ENCODE data around the gene NUMB.

Gene NUMB

GRCh38 chr14:73462048-73462715 lies 3.8 kb upstream of the NUMB start:
- H3K9ac ChIP-seq (ENCODE audit: low read depth, low read length) = no peak overlapping the region

DNA sequence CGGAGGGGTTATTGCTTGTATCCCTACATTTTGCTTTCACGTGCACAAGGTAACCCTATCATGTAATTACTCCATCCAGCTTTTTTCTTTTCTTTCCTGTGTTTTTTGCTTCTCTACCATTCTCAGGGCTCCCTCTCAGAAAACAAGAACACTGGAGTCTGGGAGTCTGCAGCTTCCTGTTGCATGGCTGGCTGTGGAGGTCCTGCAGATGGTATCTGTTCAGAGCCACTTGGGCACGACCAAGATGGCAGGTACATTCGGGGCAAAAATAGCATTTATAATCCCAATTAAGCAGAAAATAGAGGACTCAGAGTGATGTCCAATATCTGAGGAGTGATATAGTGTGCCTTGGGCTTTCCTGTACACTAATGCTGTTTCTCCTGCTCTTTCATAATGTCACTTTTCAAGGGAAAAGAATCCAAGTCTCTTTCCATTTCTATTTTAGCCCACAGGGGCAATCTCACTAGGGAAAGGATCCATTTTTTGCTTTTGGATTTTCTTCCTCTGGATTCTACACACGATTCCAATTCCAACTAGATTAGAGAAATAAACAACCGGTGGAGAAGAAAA lies 3.2 kb upstream of the NUMB start:
- Histone ChIP-seq H3K4me3 (ENCODE audit: low read depth, low read length) (no peak overlapping the region), H3K36me3 (ENCODE audit: control insufficient read depth, insufficient read depth, low read length) (no peaks in the 10 kb centered on the region), H3K9me3 (ENCODE audit: control insufficient read depth, insufficient read depth, low read length) (no peaks in the 10 kb centered on the region), H3K9ac (ENCODE audit: low read depth, low read length) (no peak overlapping the region), H3K27me3 (ENCODE audit: control insufficient read depth, insufficient read depth, low read length) (no peaks in the 10 kb centered on the region), H3K4me1 (ENCODE audit: control insufficient read depth, insufficient read depth, low read length) (peaks cover 7% of the 10 kb centered on the region)

More at GRCh38 chr14:73462048-73462715, 3.8 kb upstream of the NUMB start:
- no peaks in the 10 kb centered on the region for H3K36me3 ChIP-seq (ENCODE audit: control insufficient read depth, insufficient read depth, low read length)
- no peak overlapping the region for H3K4me3 ChIP-seq (ENCODE audit: low read depth, low read length)
- H3K27me3 ChIP-seq (ENCODE audit: control insufficient read depth, insufficient read depth, low read length) = no peaks in the 10 kb centered on the region
- H3K9me3 ChIP-seq (ENCODE audit: control insufficient read depth, insufficient read depth, low read length) = no peaks in the 10 kb centered on the region
- peaks cover 7% of the 10 kb centered on the region for H3K4me1 ChIP-seq (ENCODE audit: control insufficient read depth, insufficient read depth, low read length)

DNA sequence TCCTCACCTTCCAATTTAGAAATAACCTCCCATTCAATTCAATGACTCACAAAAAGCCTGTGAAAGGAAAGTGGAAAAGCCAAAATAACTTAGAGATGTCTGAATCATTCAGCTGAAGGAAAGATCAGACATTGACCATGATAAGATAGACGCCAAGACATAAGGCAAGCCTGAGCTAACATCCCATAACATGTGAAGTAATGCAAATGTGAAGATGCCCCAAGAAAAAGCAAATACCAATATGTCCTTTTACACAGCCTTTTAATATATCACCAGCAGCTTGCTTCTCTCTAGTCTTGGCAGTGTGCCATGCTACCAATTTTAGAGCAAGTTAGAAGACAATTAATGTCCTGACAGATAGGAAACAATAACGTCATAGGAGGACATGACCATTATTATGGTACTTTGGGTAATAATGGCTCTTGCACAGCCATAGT lies 2.4 kb upstream of the NUMB start:
- no peaks in the 10 kb centered on the region for H3K27me3 ChIP-seq (ENCODE audit: control insufficient read depth, insufficient read depth, low read length)
- no peaks in the 10 kb centered on the region for H3K9me3 ChIP-seq (ENCODE audit: control insufficient read depth, insufficient read depth, low read length)
- no peak overlapping the region for H3K4me3 ChIP-seq (ENCODE audit: low read depth, low read length)
- no peak overlapping the region for H3K9ac ChIP-seq (ENCODE audit: low read depth, low read length)
- H3K4me1 ChIP-seq (ENCODE audit: control insufficient read depth, insufficient read depth, low read length) = peaks cover 7% of the 10 kb centered on the region
- H3K36me3 ChIP-seq (ENCODE audit: control insufficient read depth, insufficient read depth, low read length) = no peaks in the 10 kb centered on the region

DNA sequence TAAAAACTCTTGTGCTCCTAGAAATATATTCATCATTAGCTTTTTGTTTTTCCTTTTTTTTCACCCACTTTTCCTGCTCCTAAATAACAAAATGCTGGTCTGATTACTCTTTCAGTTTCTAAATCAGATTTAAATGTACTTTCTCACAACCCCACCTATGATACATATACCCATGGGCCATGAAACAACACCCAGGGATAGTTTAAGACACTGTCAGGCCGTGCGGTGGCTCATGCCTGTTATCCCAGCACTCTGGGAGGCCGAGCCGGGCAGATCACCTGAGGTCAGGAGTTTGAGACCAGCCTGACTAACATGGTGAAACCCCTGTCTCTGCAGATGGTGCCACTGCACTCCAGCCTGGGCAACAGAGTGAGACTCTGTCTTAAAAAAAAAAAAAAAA lies 1.6 kb upstream of the NUMB start:
- H3K9ac ChIP-seq (ENCODE audit: low read depth, low read length) = no peak overlapping the region
- peaks cover 7% of the 10 kb centered on the region for H3K4me1 ChIP-seq (ENCODE audit: control insufficient read depth, insufficient read depth, low read length)
- H3K4me3 ChIP-seq (ENCODE audit: low read depth, low read length) = no peak overlapping the region
- no peaks in the 10 kb centered on the region for H3K36me3 ChIP-seq (ENCODE audit: control insufficient read depth, insufficient read depth, low read length)
- H3K9me3 ChIP-seq (ENCODE audit: control insufficient read depth, insufficient read depth, low read length) = no peaks in the 10 kb centered on the region
- no peaks in the 10 kb centered on the region for H3K27me3 ChIP-seq (ENCODE audit: control insufficient read depth, insufficient read depth, low read length)

GRCh38 chr14:73457924-73458182 lies 493 bp downstream of the NUMB start:
- Histone ChIP-seq H3K9ac (ENCODE audit: low read depth, low read length) (peak overlapping the region; percentile 18), H3K9me3 (ENCODE audit: control insufficient read depth, insufficient read depth, low read length) (no peaks in the 10 kb centered on the region), H3K27me3 (ENCODE audit: control insufficient read depth, insufficient read depth, low read length) (no peaks in the 10 kb centered on the region), H3K4me3 (ENCODE audit: low read depth, low read length) (peak overlapping the region; percentile 72), H3K4me1 (ENCODE audit: control insufficient read depth, insufficient read depth, low read length) (peaks cover 7% of the 10 kb centered on the region), H3K36me3 (ENCODE audit: control insufficient read depth, insufficient read depth, low read length) (no peaks in the 10 kb centered on the region)

DNA sequence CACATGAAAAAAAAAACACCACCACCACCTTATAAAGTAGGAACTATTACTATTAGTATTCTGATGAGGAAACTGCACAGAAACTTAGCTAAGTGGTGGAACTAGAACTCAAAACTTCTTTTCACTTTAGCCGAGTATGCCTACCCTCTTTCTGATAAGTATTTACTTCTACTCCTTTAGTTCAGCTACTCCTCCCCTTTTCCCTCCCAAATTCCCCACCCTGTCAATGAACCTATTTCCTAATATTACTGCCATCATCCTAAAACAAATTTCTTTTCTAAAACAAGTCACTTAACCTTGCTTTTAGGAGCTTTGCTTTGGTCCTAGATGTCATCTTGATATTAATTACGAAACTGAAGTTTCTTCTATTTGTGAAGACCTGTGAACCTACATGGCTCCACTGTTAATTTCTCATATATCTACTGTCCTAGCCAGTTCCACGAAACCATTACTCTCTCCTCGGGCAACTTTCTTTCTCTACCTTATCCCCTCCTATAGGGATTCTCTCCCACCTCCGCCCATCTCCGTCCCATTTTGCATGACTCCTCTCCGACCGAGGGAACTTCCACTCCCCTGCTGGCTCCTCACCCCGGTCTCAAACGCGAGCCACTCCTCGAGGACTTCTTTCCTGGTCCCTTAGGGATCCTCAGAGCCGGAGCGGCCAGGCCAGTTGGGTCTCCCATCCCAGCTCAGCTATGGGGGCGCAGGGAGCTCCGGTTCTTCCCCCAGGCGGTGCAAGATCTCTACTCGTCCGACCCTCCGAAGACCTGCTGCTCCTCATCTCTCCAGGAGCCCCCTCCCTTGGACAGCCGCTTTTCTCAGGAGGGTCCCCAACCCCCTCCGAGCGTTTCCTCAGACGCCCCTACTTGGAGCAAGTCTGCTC lies 1.1 kb downstream of the NUMB start:
- peaks cover 7% of the 10 kb centered on the region for H3K4me1 ChIP-seq (ENCODE audit: control insufficient read depth, insufficient read depth, low read length)
- peak overlapping the region; percentile 72 for H3K4me3 ChIP-seq (ENCODE audit: low read depth, low read length)
- peak overlapping the region; percentile 18 for H3K9ac ChIP-seq (ENCODE audit: low read depth, low read length)
- no peaks in the 10 kb centered on the region for H3K36me3 ChIP-seq (ENCODE audit: control insufficient read depth, insufficient read depth, low read length)
- no peaks in the 10 kb centered on the region for H3K27me3 ChIP-seq (ENCODE audit: control insufficient read depth, insufficient read depth, low read length)
- H3K9me3 ChIP-seq (ENCODE audit: control insufficient read depth, insufficient read depth, low read length) = no peaks in the 10 kb centered on the region

- Histone ChIP-seq H3K4me3 (ENCODE audit: low read depth, low read length) (no peak overlapping the region), H3K9me3 (ENCODE audit: control insufficient read depth, insufficient read depth, low read length) (no peaks in the 10 kb centered on the region), H3K9ac (ENCODE audit: low read depth, low read length) (no peak overlapping the region), H3K4me1 (ENCODE audit: control insufficient read depth, insufficient read depth, low read length) (peaks cover 3% of the 10 kb centered on the region), H3K36me3 (ENCODE audit: control insufficient read depth, insufficient read depth, low read length) (no peaks in the 10 kb centered on the region), H3K27me3 (ENCODE audit: control insufficient read depth, insufficient read depth, low read length) (no peaks in the 10 kb centered on the region)
Measured at GRCh38 chr14:73455294-73455693, 3.1 kb downstream of the NUMB start.

DNA sequence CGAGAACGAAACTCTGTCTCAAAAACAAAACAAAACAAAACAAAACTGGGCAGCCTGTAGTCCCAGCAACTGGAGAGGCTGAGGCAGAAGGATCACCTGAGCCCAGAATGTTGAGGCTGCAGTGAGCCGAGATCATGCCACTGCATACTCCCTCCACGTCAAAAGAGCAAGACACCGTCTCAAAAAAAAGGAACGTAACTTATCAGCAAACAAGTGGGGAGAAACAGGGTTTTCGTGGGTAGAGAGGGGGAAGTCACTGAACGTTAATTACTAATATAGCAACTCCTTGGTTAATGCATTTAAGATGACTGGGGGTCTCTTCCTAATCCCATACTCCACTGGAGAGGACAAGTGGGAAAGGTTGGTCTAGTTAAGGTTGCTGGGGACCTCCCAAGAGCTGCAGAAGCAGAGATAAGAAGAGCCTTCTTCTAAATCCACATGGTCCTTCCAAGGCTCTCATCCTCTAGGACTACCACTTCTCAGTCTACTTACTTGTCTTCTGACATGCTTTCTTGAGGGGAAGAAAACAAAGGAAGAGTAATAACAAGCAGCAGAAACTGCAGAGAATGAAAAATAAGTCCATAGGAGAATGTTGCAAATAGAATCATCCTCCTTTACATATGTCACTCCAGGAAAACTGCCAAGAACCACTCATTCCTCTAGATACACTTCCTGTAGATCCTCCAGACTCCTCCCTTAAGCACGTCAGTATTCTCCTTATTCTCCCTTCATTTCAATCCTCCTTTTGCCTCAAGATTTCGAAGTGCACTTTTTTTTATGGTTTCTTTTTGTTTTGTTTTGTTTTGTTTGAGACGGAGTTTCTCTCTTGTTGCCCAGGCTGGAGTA lies 5.8 kb downstream of the NUMB start:
- no peak overlapping the region for H3K4me3 ChIP-seq (ENCODE audit: low read depth, low read length)
- H3K36me3 ChIP-seq (ENCODE audit: control insufficient read depth, insufficient read depth, low read length) = no peaks in the 10 kb centered on the region
- H3K9ac ChIP-seq (ENCODE audit: low read depth, low read length) = no peak overlapping the region
- no peaks in the 10 kb centered on the region for H3K4me1 ChIP-seq (ENCODE audit: control insufficient read depth, insufficient read depth, low read length)
- no peaks in the 10 kb centered on the region for H3K9me3 ChIP-seq (ENCODE audit: control insufficient read depth, insufficient read depth, low read length)
- H3K27me3 ChIP-seq (ENCODE audit: control insufficient read depth, insufficient read depth, low read length) = no peaks in the 10 kb centered on the region

DNA sequence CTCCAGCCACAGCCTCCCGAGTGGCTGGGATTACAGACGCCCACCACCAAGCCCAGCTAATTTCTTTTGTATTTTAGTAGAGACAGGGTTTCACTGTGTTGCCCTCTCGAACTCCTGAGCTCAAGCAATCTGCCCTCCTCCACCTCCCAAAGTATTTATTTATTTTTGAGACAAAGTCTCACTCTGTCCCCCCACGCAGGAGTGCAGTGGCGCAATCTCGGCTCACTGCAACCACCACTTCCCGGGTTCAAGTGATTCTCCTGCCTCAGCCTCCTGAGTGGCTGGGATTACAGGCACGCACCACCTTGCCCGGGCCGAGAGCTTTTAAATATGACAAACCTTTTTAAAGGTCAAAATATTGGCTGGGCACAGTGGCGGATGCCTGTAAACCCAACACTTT lies 14.6 kb downstream of the NUMB start:
- H3K4me1 ChIP-seq (ENCODE audit: control insufficient read depth, insufficient read depth, low read length) = no peaks in the 10 kb centered on the region
- no peaks in the 10 kb centered on the region for H3K9me3 ChIP-seq (ENCODE audit: control insufficient read depth, insufficient read depth, low read length)
- no peak overlapping the region for H3K9ac ChIP-seq (ENCODE audit: low read depth, low read length)
- no peak overlapping the region for H3K4me3 ChIP-seq (ENCODE audit: low read depth, low read length)
- H3K27me3 ChIP-seq (ENCODE audit: control insufficient read depth, insufficient read depth, low read length) = no peaks in the 10 kb centered on the region
- H3K36me3 ChIP-seq (ENCODE audit: control insufficient read depth, insufficient read depth, low read length) = no peaks in the 10 kb centered on the region

DNA sequence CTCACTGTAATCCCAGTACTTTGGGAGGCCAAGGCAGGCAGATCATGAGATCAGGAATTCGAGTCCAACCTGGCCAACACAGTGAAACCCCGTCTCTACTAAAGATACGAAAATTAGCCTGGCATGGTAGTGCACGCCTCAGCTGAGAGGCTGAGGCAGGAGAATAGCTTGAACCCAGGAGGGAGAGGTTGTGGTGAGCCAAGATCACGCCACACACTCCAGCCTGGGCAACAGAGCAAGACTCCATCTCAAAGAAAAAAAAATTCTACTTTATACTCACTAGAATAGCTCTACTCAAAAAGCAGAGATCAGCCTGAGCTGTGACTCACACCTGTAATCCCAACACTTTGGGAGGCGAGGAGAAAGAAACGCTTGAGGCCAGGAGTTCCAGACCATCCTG lies 17.1 kb downstream of the NUMB start:
- Histone ChIP-seq H3K27me3 (ENCODE audit: control insufficient read depth, insufficient read depth, low read length) (no peaks in the 10 kb centered on the region), H3K9ac (ENCODE audit: low read depth, low read length) (no peak overlapping the region), H3K4me1 (ENCODE audit: control insufficient read depth, insufficient read depth, low read length) (no peaks in the 10 kb centered on the region), H3K36me3 (ENCODE audit: control insufficient read depth, insufficient read depth, low read length) (no peaks in the 10 kb centered on the region), H3K4me3 (ENCODE audit: low read depth, low read length) (no peak overlapping the region), H3K9me3 (ENCODE audit: control insufficient read depth, insufficient read depth, low read length) (no peaks in the 10 kb centered on the region)

DNA sequence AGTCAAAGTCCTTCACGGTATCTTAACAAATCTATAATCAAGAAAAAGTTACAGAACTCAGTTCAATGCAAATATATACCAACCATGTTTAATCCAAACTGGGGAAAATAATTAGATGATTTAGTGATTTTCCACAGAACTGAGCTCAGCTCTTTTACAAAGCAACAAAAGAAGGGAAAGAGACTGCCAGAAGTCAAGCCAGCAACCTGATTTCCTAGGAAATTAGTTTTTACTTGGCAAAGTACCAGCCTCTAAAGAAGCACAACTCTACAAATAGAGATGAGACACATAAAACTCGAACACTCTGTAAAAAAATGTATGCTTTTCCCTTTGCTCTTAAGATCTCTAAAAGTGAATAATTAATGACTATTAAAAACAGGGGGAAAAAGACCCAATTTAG lies 19.4 kb downstream of the NUMB start:
- Histone ChIP-seq H3K27me3 (ENCODE audit: control insufficient read depth, insufficient read depth, low read length) (no peaks in the 10 kb centered on the region), H3K9ac (ENCODE audit: low read depth, low read length) (no peak overlapping the region), H3K36me3 (ENCODE audit: control insufficient read depth, insufficient read depth, low read length) (no peaks in the 10 kb centered on the region), H3K4me1 (ENCODE audit: control insufficient read depth, insufficient read depth, low read length) (no peaks in the 10 kb centered on the region), H3K9me3 (ENCODE audit: control insufficient read depth, insufficient read depth, low read length) (no peaks in the 10 kb centered on the region), H3K4me3 (ENCODE audit: low read depth, low read length) (no peak overlapping the region)
